Mucosa of stomach (tissue), 1 donor: ENCODE measurements around the gene TNRC6A.
"Not testable (repeated sequence)": the region's sequence is repeated elsewhere in the genome, so short reads cannot be mapped to it uniquely, and the experiment has no call there.

Experiments used
- H3K27me3 ChIP-seq: one replicate; pipeline ENCODE4 v1.7.0; 2013; ENCODE audit warnings: mild to moderate bottlenecking, low read length; ENCODE audit not compliant: control insufficient read depth, insufficient read depth
- H3K36me3 ChIP-seq: one replicate; pipeline ENCODE4 v1.7.0; 2013; ENCODE audit warnings: low read length; ENCODE audit not compliant: control insufficient read depth, insufficient read depth
- H3K4me1 ChIP-seq: one replicate; pipeline ENCODE4 v1.7.0; 2013; ENCODE audit warnings: mild to moderate bottlenecking, low read length; ENCODE audit not compliant: control insufficient read depth, insufficient read depth
- H3K4me3 ChIP-seq: one replicate; pipeline ENCODE4 v1.7.0; 2013; ENCODE audit warnings: low read length
- H3K9ac ChIP-seq: one replicate; pipeline ENCODE4 v1.7.0; 2013; ENCODE audit warnings: mild to moderate bottlenecking, low read length, moderate library complexity
- H3K9me3 ChIP-seq: one replicate; pipeline ENCODE4 v1.7.0; 2013; ENCODE audit warnings: mild to moderate bottlenecking, low read length, moderate library complexity; ENCODE audit not compliant: control insufficient read depth
- donor health status: Pancreatic carcinoma.

Gene TNRC6A

GRCh38 chr16:24747441-24747840, 18.0 kb downstream of the TNRC6A start:
- Histone ChIP-seq H3K4me3 (no peak overlapping the region), H3K36me3 (no peaks in the 10 kb centered on the region), H3K4me1 (peaks cover 20% of the 10 kb centered on the region), H3K9me3 (no peaks in the 10 kb centered on the region), H3K9ac (no peak overlapping the region), H3K27me3 (no peaks in the 10 kb centered on the region)

DNA sequence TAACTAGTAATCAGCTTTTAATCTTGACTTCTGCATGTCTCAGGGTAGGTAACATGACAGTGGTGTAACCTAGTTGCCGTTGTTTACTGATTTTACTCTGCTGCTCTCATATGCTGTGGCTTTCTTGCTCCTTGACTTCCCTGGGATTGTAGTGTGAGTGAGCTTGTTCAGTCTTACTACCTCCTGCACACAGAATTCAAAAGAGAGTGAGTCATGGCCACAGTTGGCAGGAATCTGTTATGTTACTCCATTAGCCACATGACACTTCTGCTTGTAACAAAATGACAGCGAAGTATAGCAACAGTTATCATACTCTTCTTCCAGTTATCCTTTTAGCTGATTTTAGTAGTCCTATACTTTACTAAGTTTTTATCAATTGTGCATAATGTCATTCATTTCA, 18.8 kb downstream of the TNRC6A start:
- Histone ChIP-seq H3K4me1 (peaks cover 20% of the 10 kb centered on the region), H3K4me3 (no peak overlapping the region), H3K27me3 (no peaks in the 10 kb centered on the region), H3K9me3 (no peaks in the 10 kb centered on the region), H3K9ac (no peak overlapping the region), H3K36me3 (no peaks in the 10 kb centered on the region)

- H3K4me3 ChIP-seq = no peak overlapping the region
- no peaks in the 10 kb centered on the region for H3K9me3 ChIP-seq
- H3K36me3 ChIP-seq = no peaks in the 10 kb centered on the region
- no peak overlapping the region for H3K9ac ChIP-seq
- no peaks in the 10 kb centered on the region for H3K27me3 ChIP-seq
- H3K4me1 ChIP-seq = peaks cover 20% of the 10 kb centered on the region
Measured at GRCh38 chr16:24749310-24749709, 19.9 kb downstream of the TNRC6A start.

GRCh38 chr16:24749872-24750271, 20.4 kb downstream of the TNRC6A start:
- H3K4me1 ChIP-seq = peaks cover 20% of the 10 kb centered on the region
- H3K36me3 ChIP-seq, H3K4me3 ChIP-seq, H3K9me3 ChIP-seq, H3K27me3 ChIP-seq, H3K9ac ChIP-seq: not testable (repeated sequence)

GRCh38 chr16:24753000-24753399, 23.5 kb downstream of the TNRC6A start:
- peaks cover 3% of the 10 kb centered on the region for H3K36me3 ChIP-seq
- no peaks in the 10 kb centered on the region for H3K9me3 ChIP-seq
- H3K27me3 ChIP-seq = no peaks in the 10 kb centered on the region
- no peak overlapping the region for H3K9ac ChIP-seq
- H3K4me1 ChIP-seq = peaks cover 13% of the 10 kb centered on the region
- no peak overlapping the region for H3K4me3 ChIP-seq

- Histone ChIP-seq H3K4me1 (peaks cover 11% of the 10 kb centered on the region), H3K36me3 (peaks cover 3% of the 10 kb centered on the region), H3K27me3 (no peaks in the 10 kb centered on the region), H3K9me3 (no peaks in the 10 kb centered on the region), H3K9ac (no peak overlapping the region), H3K4me3 (no peak overlapping the region)
Measured at GRCh38 chr16:24753437-24753836, 24.0 kb downstream of the TNRC6A start.

DNA sequence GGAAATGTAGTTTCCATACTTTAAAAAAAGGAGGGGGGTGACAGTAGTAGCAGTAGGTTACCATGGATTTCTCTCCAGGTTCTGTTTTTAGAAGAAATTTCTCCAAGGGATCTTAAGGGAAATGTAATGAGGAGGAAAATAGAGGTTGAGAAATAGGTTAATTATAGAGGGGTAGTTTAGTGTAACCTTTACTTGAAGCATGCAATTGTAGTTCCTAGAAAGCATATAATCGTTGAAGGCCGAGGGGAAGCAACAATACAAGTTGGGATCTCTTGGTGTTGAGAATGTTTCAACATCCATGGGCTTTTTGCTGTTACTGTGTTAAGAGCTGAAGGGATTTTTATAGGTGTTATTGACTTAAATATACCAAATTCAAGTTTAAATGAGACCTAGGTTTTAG, 25.1 kb downstream of the TNRC6A start:
- Histone ChIP-seq H3K4me3 (no peak overlapping the region), H3K9me3 (no peaks in the 10 kb centered on the region), H3K36me3 (peaks cover 3% of the 10 kb centered on the region), H3K9ac (no peak overlapping the region), H3K27me3 (no peaks in the 10 kb centered on the region), H3K4me1 (no peaks in the 10 kb centered on the region)

- no peaks in the 10 kb centered on the region for H3K9me3 ChIP-seq
- no peak overlapping the region for H3K9ac ChIP-seq
- no peak overlapping the region for H3K4me3 ChIP-seq
- H3K27me3 ChIP-seq = no peaks in the 10 kb centered on the region
- H3K36me3 ChIP-seq = peaks cover 3% of the 10 kb centered on the region
- no peaks in the 10 kb centered on the region for H3K4me1 ChIP-seq
Measured at GRCh38 chr16:24755201-24755874, 25.9 kb downstream of the TNRC6A start.

GRCh38 chr16:24758373-24758772, 28.9 kb downstream of the TNRC6A start:
- Histone ChIP-seq H3K9ac (no peak overlapping the region), H3K36me3 (peaks cover 3% of the 10 kb centered on the region), H3K9me3 (no peaks in the 10 kb centered on the region), H3K4me1 (no peaks in the 10 kb centered on the region), H3K4me3 (no peak overlapping the region), H3K27me3 (no peaks in the 10 kb centered on the region)

DNA sequence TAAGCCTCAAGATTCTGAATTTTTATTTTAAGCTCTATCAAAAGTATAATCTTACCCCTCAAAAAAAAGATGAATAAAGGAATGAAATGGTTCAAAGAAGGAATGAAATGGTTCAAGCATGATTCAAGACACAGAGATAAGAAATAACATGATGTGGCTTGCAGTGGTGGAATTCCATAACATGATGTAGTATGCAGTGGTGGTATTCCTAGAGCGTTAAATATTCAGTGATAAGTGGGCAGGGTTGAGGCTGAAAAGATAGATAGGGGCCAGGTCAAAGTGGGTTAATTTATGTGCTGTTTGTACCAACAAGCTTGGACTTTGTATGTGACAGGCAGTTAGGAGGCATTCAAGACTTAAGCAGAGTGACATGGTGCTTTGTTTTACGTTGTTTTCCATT, 29.6 kb downstream of the TNRC6A start:
- Histone ChIP-seq H3K9me3 (no peaks in the 10 kb centered on the region), H3K4me1 (no peaks in the 10 kb centered on the region), H3K36me3 (peaks cover 3% of the 10 kb centered on the region), H3K9ac (no peak overlapping the region), H3K27me3 (no peaks in the 10 kb centered on the region), H3K4me3 (no peak overlapping the region)

GRCh38 chr16:24761526-24761925, 32.1 kb downstream of the TNRC6A start:
- Histone ChIP-seq H3K4me1 (no peaks in the 10 kb centered on the region), H3K36me3 (no peaks in the 10 kb centered on the region), H3K27me3 (no peaks in the 10 kb centered on the region), H3K9ac (no peak overlapping the region), H3K9me3 (no peaks in the 10 kb centered on the region), H3K4me3 (no peak overlapping the region)

GRCh38 chr16:24764916-24765315, 35.5 kb downstream of the TNRC6A start:
- Histone ChIP-seq H3K36me3 (no peaks in the 10 kb centered on the region), H3K4me3 (no peak overlapping the region), H3K27me3 (no peaks in the 10 kb centered on the region), H3K4me1 (no peaks in the 10 kb centered on the region), H3K9ac (no peak overlapping the region), H3K9me3 (no peaks in the 10 kb centered on the region)

DNA sequence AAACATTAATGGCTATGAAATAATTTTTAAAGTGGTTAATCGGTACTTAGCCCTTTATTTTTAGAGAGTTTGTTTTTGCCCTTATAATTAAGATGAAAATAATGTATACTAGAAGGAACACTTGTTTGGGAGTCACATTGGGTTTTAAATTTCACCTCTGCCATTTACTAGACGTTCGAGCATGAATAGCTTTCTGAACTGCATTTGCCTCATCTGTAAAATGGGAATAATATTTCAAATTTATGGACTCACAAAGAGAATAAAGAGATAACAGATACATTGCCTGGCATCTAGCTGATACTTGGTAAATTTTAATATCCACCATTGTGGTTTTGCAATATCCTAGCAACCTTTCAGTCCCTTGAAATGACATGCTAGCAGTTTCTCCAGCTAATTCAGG, 36.6 kb downstream of the TNRC6A start:
- Histone ChIP-seq H3K4me1 (no peaks in the 10 kb centered on the region), H3K27me3 (no peaks in the 10 kb centered on the region), H3K9me3 (no peaks in the 10 kb centered on the region), H3K36me3 (no peaks in the 10 kb centered on the region), H3K9ac (no peak overlapping the region), H3K4me3 (no peak overlapping the region)
